ENCODE data around the gene AQP1.

The AQP1 gene

GRCh38 chr7:30884881-30885280 is 26.8 kb upstream of the AQP1 start:
- DNase-seq (ENCODE audit: low read depth in 2 of 2) = no peak

- DNase-seq (ENCODE audit: low read depth in 2 of 2) = no peak
Measured at GRCh38 chr7:30886608-30887011, 25.0 kb upstream of the AQP1 start.

- no peak for DNase-seq (ENCODE audit: low read depth in 2 of 2)
Measured at GRCh38 chr7:30887464-30887872, 24.2 kb upstream of the AQP1 start.

- DNase-seq (ENCODE audit: low read depth in 2 of 2) = no peak
Measured at GRCh38 chr7:30888747-30889146, 22.9 kb upstream of the AQP1 start.

GRCh38 chr7:30890226-30890625 is 21.4 kb upstream of the AQP1 start:
- no peak for DNase-seq (ENCODE audit: low read depth in 2 of 2)

GRCh38 chr7:30893357-30893756 is 18.3 kb upstream of the AQP1 start:
- DNase-seq (ENCODE audit: low read depth in 2 of 2) = no peak

- DNase-seq (ENCODE audit: low read depth in 2 of 2) = no peak
Measured at GRCh38 chr7:30894009-30894408, 17.6 kb upstream of the AQP1 start.

GRCh38 chr7:30894866-30895605 is 16.6 kb upstream of the AQP1 start:
- no peak for DNase-seq (ENCODE audit: low read depth in 2 of 2)

- no peak for DNase-seq (ENCODE audit: low read depth in 2 of 2)
Measured at GRCh38 chr7:30896036-30896435, 15.6 kb upstream of the AQP1 start.

GRCh38 chr7:30896783-30897637 is 14.6 kb upstream of the AQP1 start:
- DNase-seq (ENCODE audit: low read depth in 2 of 2) = no peak

GRCh38 chr7:30897770-30898169 is 13.9 kb upstream of the AQP1 start:
- no peak for DNase-seq (ENCODE audit: low read depth in 2 of 2)

- no peak for DNase-seq (ENCODE audit: low read depth in 2 of 2)
Measured at GRCh38 chr7:30898411-30898810, 13.2 kb upstream of the AQP1 start.

GRCh38 chr7:30899066-30899465 is 12.6 kb upstream of the AQP1 start:
- DNase-seq (ENCODE audit: low read depth in 2 of 2) = no peak

GRCh38 chr7:30899630-30900029 is 12.0 kb upstream of the AQP1 start:
- DNase-seq (ENCODE audit: low read depth in 2 of 2) = no peak

- no peak for DNase-seq (ENCODE audit: low read depth in 2 of 2)
Measured at GRCh38 chr7:30900053-30900452, 11.6 kb upstream of the AQP1 start.

GRCh38 chr7:30900803-30901362 is 10.8 kb upstream of the AQP1 start:
- DNase-seq (ENCODE audit: low read depth in 2 of 2) = no peak

- DNase-seq (ENCODE audit: low read depth in 2 of 2) = no peak
Measured at GRCh38 chr7:30901856-30902255, 9.8 kb upstream of the AQP1 start.

- DNase-seq (ENCODE audit: low read depth in 2 of 2) = no peak
Measured at GRCh38 chr7:30902466-30902865, 9.2 kb upstream of the AQP1 start.

GRCh38 chr7:30903146-30903545 is 8.5 kb upstream of the AQP1 start:
- no peak for DNase-seq (ENCODE audit: low read depth in 2 of 2)

- no peak for DNase-seq (ENCODE audit: low read depth in 2 of 2)
Measured at GRCh38 chr7:30904561-30904960, 7.1 kb upstream of the AQP1 start.

GRCh38 chr7:30905078-30906012 is 6.3 kb upstream of the AQP1 start:
- DNase-seq (ENCODE audit: low read depth in 2 of 2) = no peak

- DNase-seq (ENCODE audit: low read depth in 2 of 2) = no peak
Measured at GRCh38 chr7:30906014-30906413, 5.6 kb upstream of the AQP1 start.

Measured in stimulated activated CD8-positive, alpha-beta memory T cell treated with anti-CD3 and anti-CD28 coated beads, Interleukin-2, amount 100 ng/mL, for 1 hour (primary cell).